ENCODE data around the gene RPA3. TPM values are rescaled to one million over a fixed set of nuclear protein-coding genes. Genes with fewer than 3 reads are reported as not detected.
"Not testable (repeated sequence)": the region's sequence is repeated elsewhere in the genome, so short reads cannot be mapped to it uniquely, and the experiment has no call there.

Gene RPA3
- total RNA-seq, 4 donors from 2014 or later, result 10.6 to 21.0 (median 14.1) TPM

DNA sequence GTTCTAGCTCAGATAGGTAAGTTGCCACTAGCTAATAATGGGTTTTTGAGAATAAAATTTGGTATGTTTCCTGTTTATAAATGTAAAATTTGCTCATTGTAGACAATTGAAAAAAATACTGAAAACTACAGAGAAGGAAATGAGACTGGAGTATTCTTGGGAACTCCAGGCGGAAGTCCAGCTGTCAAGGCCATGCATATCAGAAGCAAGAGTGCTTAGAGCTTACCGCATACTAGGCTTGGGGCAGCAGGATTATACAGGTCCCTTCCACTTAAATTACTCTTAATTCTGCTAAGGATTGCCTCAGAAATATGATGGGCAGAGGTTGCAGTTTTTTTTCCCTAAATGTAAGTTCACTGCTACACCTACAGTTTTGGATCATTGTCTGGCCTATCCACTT lies 51.2 kb downstream of the RPA3 start:
- peaks cover 0 to 12% (median 0%) of the 10 kb centered on the region in 3 donors for H3K4me1 ChIP-seq
- 82 to 100% methylated on average over 2 of the region's 2 CpGs for WGBS, 2 donors (ENCODE audit: low coverage in 1 of 2)
- H3K27ac ChIP-seq, result no peak overlapping the region
- no peak for TF ChIP-seq POLR2A (IDR thresholded peaks at IDR 0.05)
- TF ChIP-seq, protein P1, sequence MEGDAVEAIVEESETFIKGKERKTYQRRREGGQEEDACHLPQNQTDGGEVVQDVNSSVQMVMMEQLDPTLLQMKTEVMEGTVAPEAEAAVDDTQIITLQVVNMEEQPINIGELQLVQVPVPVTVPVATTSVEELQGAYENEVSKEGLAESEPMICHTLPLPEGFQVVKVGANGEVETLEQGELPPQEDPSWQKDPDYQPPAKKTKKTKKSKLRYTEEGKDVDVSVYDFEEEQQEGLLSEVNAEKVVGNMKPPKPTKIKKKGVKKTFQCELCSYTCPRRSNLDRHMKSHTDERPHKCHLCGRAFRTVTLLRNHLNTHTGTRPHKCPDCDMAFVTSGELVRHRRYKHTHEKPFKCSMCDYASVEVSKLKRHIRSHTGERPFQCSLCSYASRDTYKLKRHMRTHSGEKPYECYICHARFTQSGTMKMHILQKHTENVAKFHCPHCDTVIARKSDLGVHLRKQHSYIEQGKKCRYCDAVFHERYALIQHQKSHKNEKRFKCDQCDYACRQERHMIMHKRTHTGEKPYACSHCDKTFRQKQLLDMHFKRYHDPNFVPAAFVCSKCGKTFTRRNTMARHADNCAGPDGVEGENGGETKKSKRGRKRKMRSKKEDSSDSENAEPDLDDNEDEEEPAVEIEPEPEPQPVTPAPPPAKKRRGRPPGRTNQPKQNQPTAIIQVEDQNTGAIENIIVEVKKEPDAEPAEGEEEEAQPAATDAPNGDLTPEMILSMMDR (IDR thresholded peaks at IDR 0.05), result no peak
- TF ChIP-seq EP300 (IDR thresholded peaks at IDR 0.05), result no peak
- no peak for TF ChIP-seq POLR2AphosphoS5 (IDR thresholded peaks at IDR 0.05)
- no peaks in the 10 kb centered on the region for H3K9me3 ChIP-seq
- no peak overlapping the region for H3K4me3 ChIP-seq
- no peaks in the 10 kb centered on the region for H3K36me3 ChIP-seq
- no peaks in the 10 kb centered on the region for H3K27me3 ChIP-seq
- no peak for ATAC-seq

DNA sequence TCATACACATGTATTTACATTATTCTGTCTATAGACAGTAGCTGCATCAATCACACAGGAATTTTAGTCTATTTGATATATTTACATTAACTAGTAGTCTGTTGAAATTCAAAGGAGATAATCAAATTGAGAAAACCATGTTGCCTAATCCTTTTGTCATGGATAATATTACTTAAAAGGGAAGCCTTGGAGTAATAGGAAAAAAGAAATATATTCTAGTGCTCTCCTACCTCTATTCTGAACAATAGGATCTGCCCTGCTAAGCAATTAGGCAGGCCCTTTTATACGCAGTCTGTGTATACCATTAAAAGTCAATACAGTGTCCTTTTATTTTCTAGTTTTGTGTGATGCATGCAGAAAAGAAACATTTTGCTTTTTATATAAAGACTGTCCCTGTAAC lies 53.4 kb downstream of the RPA3 start:
- Histone ChIP-seq H3K27ac (no peak overlapping the region), H3K4me3 (no peak overlapping the region), H3K4me1 (peaks cover 0 to 12% (median 0%) of the 10 kb centered on the region in 3 donors), H3K27me3 (no peaks in the 10 kb centered on the region), H3K9me3 (no peaks in the 10 kb centered on the region), H3K36me3 (no peaks in the 10 kb centered on the region)
- TF ChIP-seq POLR2A (IDR thresholded peaks at IDR 0.05) (no peak), EP300 (IDR thresholded peaks at IDR 0.05) (no peak), POLR2AphosphoS5 (IDR thresholded peaks at IDR 0.05) (no peak)
- TF ChIP-seq, protein P1 (IDR thresholded peaks at IDR 0.05), result no peak
- 86 to 100% methylated on average over 1 of the region's 1 CpG for WGBS, 2 donors (ENCODE audit: low coverage in 1 of 2)
- no peak for ATAC-seq

DNA sequence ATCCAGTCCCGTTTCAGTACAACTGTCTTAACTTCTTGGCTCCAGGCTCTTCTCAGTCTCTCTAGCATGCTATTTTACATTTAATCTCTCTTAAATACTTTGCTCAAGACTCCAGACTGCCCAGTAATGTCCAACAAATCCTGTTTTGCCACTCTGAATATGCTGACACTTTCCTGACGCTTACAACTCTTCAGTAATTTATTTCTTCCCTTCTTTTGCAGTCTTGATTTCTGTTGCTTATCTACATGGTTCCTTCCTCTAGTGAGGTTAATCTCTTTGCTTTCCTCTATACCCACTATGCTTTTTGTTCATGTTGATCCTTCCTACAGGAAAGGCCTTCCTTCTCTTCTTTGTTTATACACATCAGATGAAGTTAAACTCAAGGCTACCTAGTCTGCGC lies 54.1 kb downstream of the RPA3 start:
- ATAC-seq, result no peak
- H3K4me3 ChIP-seq, result no peak overlapping the region
- no peaks in the 10 kb centered on the region for H3K9me3 ChIP-seq
- TF ChIP-seq, protein P1 (IDR thresholded peaks at IDR 0.05), result no peak
- TF ChIP-seq POLR2AphosphoS5 (IDR thresholded peaks at IDR 0.05) (no peak), EP300 (IDR thresholded peaks at IDR 0.05) (no peak), POLR2A (IDR thresholded peaks at IDR 0.05) (no peak)
- peaks cover 0 to 12% (median 0%) of the 10 kb centered on the region in 3 donors for H3K4me1 ChIP-seq
- H3K27ac ChIP-seq, result no peak overlapping the region
- H3K27me3 ChIP-seq, result no peaks in the 10 kb centered on the region
- WGBS, 2 donors (ENCODE audit: low coverage in 1 of 2), result 67 to 69% methylated on average over 2 to 3 of the region's 3 CpGs
- H3K36me3 ChIP-seq, result no peaks in the 10 kb centered on the region

DNA sequence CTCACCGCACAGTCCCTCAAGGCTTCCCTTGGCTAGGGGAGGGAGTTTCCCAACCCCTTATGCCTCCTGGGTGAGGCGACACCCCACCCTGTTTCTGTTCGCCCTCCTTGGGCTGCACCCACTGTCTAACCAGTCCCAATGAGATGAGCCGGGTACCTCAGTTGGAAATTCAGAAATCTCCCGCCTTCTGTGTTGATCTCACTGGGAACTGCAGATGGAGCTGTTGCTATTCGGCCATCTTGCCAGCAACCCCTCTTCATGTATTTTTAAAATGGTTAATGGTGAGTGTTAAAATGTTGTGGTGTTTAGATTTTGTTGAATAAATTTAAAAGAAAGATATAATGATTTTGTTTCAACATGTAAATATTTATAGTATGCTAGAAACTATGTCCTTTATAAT lies 55.9 kb downstream of the RPA3 start:
- no peak for ATAC-seq
- TF ChIP-seq, protein P1 (IDR thresholded peaks at IDR 0.05), result peak in 1 of 4 experiments; percentile 17
- no peak for TF ChIP-seq EP300 (IDR thresholded peaks at IDR 0.05)
- TF ChIP-seq POLR2A (IDR thresholded peaks at IDR 0.05), result no peak
- TF ChIP-seq POLR2AphosphoS5 (IDR thresholded peaks at IDR 0.05), result no peak
- H3K27me3 ChIP-seq, result no peaks in the 10 kb centered on the region
- no peaks in the 10 kb centered on the region for H3K9me3 ChIP-seq
- peaks cover 0 to 12% (median 0%) of the 10 kb centered on the region in 3 donors for H3K4me1 ChIP-seq
- no peaks in the 10 kb centered on the region for H3K36me3 ChIP-seq
- WGBS, 2 donors (ENCODE audit: low coverage in 1 of 2), result 82 to 100% methylated on average over 1 to 6 of the region's 6 CpGs
- H3K27ac ChIP-seq, result no peak overlapping the region
- H3K4me3 ChIP-seq, result no peak overlapping the region

DNA sequence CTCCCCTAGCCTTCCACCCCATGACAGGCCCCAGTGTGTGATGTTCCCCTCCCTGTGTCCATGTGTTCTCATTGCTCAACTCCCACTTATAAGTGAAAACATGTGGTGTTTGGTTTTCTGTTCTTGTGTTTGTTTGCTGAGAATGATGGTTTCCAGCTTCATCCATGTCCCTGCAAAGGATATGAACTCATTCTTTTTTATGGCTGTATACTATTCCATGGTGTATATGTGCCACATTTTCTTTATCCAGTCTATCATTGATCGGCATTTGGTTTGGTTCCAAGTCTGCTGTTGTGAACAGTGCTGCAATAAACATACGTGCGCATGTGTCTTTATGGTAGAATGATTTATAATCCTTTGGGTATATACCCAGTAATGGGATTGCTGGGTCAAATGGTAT lies 61.9 kb downstream of the RPA3 start:
- not testable (repeated sequence) for H3K4me1 ChIP-seq, H3K27ac ChIP-seq, H3K4me3 ChIP-seq, ATAC-seq, H3K27me3 ChIP-seq, H3K36me3 ChIP-seq, H3K9me3 ChIP-seq
- 100% methylated on average over 1 to 3 of the region's 3 CpGs for WGBS, 2 donors (ENCODE audit: low coverage in 1 of 2)

Measured in gastroesophageal sphincter (tissue), 4 donors.